Tibial nerve (tissue), 4 donors: ENCODE data around the gene STXBP4. TPM values are rescaled to one million over a fixed set of nuclear protein-coding genes. Genes with fewer than 3 reads are reported as not detected.

Experiments used
- DNase-seq, 2 donors: peaks; one replicate each; pipeline ENCODE4 v3.0.0-alpha.2; 2019; ENCODE audit warnings: low spot score in 2 of 2
- H3K27ac ChIP-seq, 4 donors: fragments of 200-600 bp; sonication (generic) in 3 of 4; one replicate each; pipeline ENCODE4 v1.5.1; 2017 to 2019; ENCODE audit warnings: mild to moderate bottlenecking in 1 of 4
- H3K27me3 ChIP-seq, 2 donors: fragments of 200-600 bp; sonication (generic) in 1 of 2; one replicate each; pipeline versions ENCODE4 v1.5.1 to v1.6.0; 2017 to 2019
- H3K36me3 ChIP-seq, 3 donors: fragments of 200-600 bp; sonication (generic); one replicate each; pipeline ENCODE4 v1.5.1; 2018 to 2019
- H3K4me1 ChIP-seq, 4 donors: fragments of 200-600 bp; sonication (generic) in 3 of 4; one replicate each; pipeline ENCODE4 v1.5.1; 2017 to 2019
- H3K4me3 ChIP-seq, 4 donors: fragments of 200-600 bp; sonication (generic) in 3 of 4; one replicate each; pipeline ENCODE4 v1.5.1; 2017 to 2019; ENCODE audit warnings: mild to moderate bottlenecking in 1 of 4, moderate library complexity in 1 of 4
- H3K9me3 ChIP-seq, 4 donors: fragments of 200-600 bp; sonication (generic) in 3 of 4; one replicate each; pipeline ENCODE4 v1.5.1; 2017 to 2019
- EP300 ChIP-seq, 2 donors: sonication (generic); formaldehyde crosslinking; IDR thresholded peaks; one replicate each; pipeline ENCODE4 v1.6.1; 2017; ENCODE audit warnings: antibody characterized with exemption in 2 of 2, mild to moderate bottlenecking in 1 of 2
- POLR2A ChIP-seq, 2 donors: fragments of 450-650 bp; IDR thresholded peaks; one replicate each; pipeline ENCODE4 v1.6.1; 2017; ENCODE audit warnings: antibody characterized with exemption in 2 of 2, mild to moderate bottlenecking in 2 of 2, moderate library complexity in 2 of 2
- WGBS, 2 donors: methylation state at CpG; one replicate each; pipeline ENCODE4 v1.1.5; 2018; 5-methylcytosine and 5-hydroxymethylcytosine counted together
- total RNA-seq, 4 donors: library from RNA; depleted of rRNA; stranded (reverse); fragments of >200 nt; gene quantifications; one replicate each; pipeline ENCODE4 v1.1.0, GENCODE V29; 2016
- TF ChIP-seq, protein P1 (sequence below), 5 experiments: fragments of 200-600 bp in 3 of 5; fragments of 450-650 bp in 2 of 5; sonication (generic) in 3 of 5; IDR thresholded peaks; one replicate each; pipeline ENCODE4 v1.5.1; 2016 to 2019; ENCODE audit warnings: antibody characterized with exemption in 5 of 5, mild to moderate bottlenecking in 3 of 5, moderate library complexity in 2 of 5

The STXBP4 gene
- total RNA-seq, 4 donors from 2014 or later = 21.6 to 64.8 (median 28.2) TPM

DNA sequence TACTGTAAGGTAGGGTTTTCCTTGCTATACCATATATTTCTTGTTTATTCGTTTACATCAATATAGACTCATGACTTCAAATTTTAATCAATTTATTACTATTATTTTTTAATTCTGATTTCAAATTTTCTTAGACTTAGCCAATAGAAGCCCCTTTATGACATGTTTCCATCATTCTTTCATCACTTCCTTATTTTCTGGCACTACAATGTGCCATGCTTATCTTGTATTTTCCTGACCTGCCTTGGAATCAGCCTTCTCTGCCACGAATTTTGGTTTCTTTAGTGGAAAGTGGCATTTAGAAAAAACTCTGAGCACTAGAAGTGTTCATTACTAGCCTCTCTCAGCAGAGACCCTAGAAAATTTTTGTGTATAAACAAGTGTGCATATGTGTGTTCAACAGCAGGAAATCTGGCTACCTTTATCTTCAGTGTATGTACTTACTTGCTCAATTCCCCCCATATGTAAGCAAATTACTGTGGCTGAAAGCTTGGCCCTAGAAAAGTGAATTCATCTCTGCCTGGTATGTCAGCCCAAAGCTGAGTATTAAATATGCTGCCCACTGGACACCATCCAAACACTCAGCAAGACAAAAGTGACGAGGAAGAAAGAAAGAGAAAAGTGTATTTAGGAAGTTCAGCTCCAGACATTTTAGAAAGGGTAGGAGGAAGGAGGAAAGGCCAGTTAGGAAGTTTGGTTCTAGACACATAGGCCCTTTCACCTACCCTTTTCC lies 4.0 kb downstream of the STXBP4 start:
- no peak for DNase-seq
- Histone ChIP-seq H3K9me3 (no peaks in the 10 kb centered on the region), H3K27ac (no peak overlapping the region), H3K4me3 (no peak overlapping the region), H3K27me3 (no peaks in the 10 kb centered on the region), H3K4me1 (peaks cover 0 to 15% (median 5%) of the 10 kb centered on the region in 4 donors), H3K36me3 (no peaks in the 10 kb centered on the region)
- no peak for TF ChIP-seq POLR2A (IDR thresholded peaks at IDR 0.05)
- TF ChIP-seq, protein P1, sequence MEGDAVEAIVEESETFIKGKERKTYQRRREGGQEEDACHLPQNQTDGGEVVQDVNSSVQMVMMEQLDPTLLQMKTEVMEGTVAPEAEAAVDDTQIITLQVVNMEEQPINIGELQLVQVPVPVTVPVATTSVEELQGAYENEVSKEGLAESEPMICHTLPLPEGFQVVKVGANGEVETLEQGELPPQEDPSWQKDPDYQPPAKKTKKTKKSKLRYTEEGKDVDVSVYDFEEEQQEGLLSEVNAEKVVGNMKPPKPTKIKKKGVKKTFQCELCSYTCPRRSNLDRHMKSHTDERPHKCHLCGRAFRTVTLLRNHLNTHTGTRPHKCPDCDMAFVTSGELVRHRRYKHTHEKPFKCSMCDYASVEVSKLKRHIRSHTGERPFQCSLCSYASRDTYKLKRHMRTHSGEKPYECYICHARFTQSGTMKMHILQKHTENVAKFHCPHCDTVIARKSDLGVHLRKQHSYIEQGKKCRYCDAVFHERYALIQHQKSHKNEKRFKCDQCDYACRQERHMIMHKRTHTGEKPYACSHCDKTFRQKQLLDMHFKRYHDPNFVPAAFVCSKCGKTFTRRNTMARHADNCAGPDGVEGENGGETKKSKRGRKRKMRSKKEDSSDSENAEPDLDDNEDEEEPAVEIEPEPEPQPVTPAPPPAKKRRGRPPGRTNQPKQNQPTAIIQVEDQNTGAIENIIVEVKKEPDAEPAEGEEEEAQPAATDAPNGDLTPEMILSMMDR (IDR thresholded peaks at IDR 0.05) = no peak
- TF ChIP-seq EP300 (IDR thresholded peaks at IDR 0.05) = no peak
- WGBS, 2 donors = 73 to 77% methylated on average over 3 of the region's 3 CpGs

DNA sequence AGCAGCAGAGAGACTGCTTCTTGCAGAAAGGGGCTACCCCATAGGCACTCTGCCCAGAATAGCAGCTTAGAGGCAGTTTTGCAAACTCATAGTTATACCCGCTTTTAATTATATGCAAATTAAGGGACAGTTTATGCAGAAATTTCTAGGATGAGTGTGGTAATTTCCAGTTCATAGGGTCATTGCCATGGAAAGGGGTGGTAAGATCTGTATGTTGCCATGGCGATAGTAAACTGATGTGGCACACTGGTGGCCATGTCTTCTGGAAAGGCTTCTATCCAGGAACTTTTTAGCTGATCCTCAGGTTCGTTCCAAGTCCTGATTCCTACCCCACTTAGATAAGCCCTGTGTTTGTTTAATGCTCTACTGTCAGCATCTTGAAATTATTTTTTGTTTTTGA lies 6.2 kb downstream of the STXBP4 start:
- H3K9me3 ChIP-seq = no peaks in the 10 kb centered on the region
- WGBS, 2 donors = 91% methylated on average over 3 of the region's 3 CpGs
- H3K36me3 ChIP-seq = no peaks in the 10 kb centered on the region
- H3K4me3 ChIP-seq = no peak overlapping the region
- peaks cover 0 to 7% (median 2%) of the 10 kb centered on the region in 4 donors for H3K4me1 ChIP-seq
- no peak overlapping the region for H3K27ac ChIP-seq
- no peaks in the 10 kb centered on the region for H3K27me3 ChIP-seq
- DNase-seq = no peak
- no peak for TF ChIP-seq POLR2A (IDR thresholded peaks at IDR 0.05)
- TF ChIP-seq, protein P1 (IDR thresholded peaks at IDR 0.05) = no peak
- no peak for TF ChIP-seq EP300 (IDR thresholded peaks at IDR 0.05)

DNA sequence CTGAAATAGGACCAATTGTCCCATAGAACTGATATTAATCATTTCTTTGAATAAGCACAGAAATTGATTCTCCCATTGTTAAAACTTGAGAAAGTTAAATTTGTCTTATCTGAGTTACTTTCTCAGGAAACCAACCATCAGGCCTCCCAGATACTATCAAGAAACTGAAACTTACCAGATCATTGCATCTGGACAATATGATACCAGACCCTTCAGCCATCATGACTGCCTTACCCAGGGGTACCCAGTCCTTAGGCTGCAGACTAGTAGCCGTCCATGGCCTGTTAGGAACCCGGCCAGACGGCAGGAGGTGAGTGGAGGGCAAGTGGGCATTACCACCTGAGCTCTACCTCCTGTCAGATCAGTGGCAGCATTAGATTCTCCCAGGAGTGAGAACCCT lies 7.8 kb downstream of the STXBP4 start:
- no peaks in the 10 kb centered on the region for H3K27me3 ChIP-seq
- no peak for DNase-seq
- no peak overlapping the region for H3K4me3 ChIP-seq
- H3K36me3 ChIP-seq = no peaks in the 10 kb centered on the region
- H3K27ac ChIP-seq = no peak overlapping the region
- H3K4me1 ChIP-seq = peaks cover 0 to 3% (median 0%) of the 10 kb centered on the region in 4 donors
- TF ChIP-seq, protein P1 (IDR thresholded peaks at IDR 0.05) = no peak
- TF ChIP-seq EP300 (IDR thresholded peaks at IDR 0.05) = no peak
- no peak for TF ChIP-seq POLR2A (IDR thresholded peaks at IDR 0.05)
- WGBS, 2 donors = 98% methylated on average over 3 of the region's 3 CpGs
- H3K9me3 ChIP-seq = peaks cover 0 to 9% (median 0%) of the 10 kb centered on the region in 4 donors

DNA sequence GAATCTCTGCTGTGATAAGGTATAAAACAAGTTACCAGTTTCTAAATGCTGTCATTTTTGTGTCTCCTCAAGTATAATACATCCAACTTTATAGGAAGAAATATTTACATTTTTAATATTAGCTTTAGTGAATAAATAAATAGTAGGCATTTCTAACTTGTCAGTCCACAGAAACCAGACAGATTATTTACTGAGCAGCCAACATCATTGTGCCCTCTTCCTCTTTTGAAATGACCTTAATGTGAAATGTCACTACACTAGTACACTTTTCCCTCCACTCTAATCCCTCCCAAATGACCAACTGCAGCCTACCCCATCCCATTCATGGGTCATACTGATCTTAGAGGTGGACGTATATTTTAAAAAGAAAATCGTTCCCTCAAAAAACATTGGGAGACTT lies 9.2 kb downstream of the STXBP4 start:
- Histone ChIP-seq H3K9me3 (peaks cover 0 to 9% (median 0%) of the 10 kb centered on the region in 4 donors), H3K4me1 (peaks cover 0 to 15% (median 4%) of the 10 kb centered on the region in 4 donors), H3K36me3 (no peaks in the 10 kb centered on the region), H3K27me3 (no peaks in the 10 kb centered on the region), H3K27ac (no peak overlapping the region), H3K4me3 (no peak overlapping the region)
- no peak for DNase-seq
- 88 to 90% methylated on average over 2 of the region's 2 CpGs for WGBS, 2 donors
- TF ChIP-seq EP300 (IDR thresholded peaks at IDR 0.05) (no peak), POLR2A (IDR thresholded peaks at IDR 0.05) (no peak)
- TF ChIP-seq, protein P1 (IDR thresholded peaks at IDR 0.05) = no peak

DNA sequence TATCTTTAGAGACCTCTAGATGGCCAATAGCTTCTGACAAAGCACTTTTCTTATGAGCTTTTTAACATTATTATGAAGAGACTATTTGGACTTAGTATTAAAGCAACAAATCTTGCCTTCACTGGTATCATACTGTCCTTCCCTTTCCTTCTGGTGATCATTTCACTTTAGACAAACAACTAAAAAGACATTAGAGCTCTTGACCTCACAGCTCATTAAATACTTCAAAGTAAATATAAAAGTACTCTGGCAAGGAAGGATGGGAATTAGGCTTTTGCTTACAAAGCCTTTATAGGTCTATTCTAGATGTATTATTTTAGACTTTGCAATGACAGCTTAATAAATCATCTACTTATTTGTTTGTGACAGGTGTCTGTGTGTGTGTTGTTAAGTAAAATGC lies 11.1 kb downstream of the STXBP4 start:
- TF ChIP-seq POLR2A (IDR thresholded peaks at IDR 0.05) (no peak), EP300 (IDR thresholded peaks at IDR 0.05) (no peak)
- TF ChIP-seq, protein P1 (IDR thresholded peaks at IDR 0.05) = no peak
- Histone ChIP-seq H3K4me3 (no peak overlapping the region), H3K9me3 (peaks cover 0 to 9% (median 0%) of the 10 kb centered on the region in 4 donors), H3K27ac (peak overlapping the region in 2 of 4 donors; percentile 32 to 82), H3K36me3 (no peaks in the 10 kb centered on the region), H3K4me1 (peaks cover 0 to 23% (median 11%) of the 10 kb centered on the region in 4 donors), H3K27me3 (no peaks in the 10 kb centered on the region)
- no peak for DNase-seq
